Pancreas (tissue), 10 donors: Measurements from ENCODE around the gene SMIM23. TPM values are rescaled to one million over a fixed set of nuclear protein-coding genes. Genes with fewer than 3 reads are reported as not detected.
"Not testable (repeated sequence)": the region's sequence is repeated elsewhere in the genome, so short reads cannot be mapped to it uniquely, and the experiment has no call there.

ENCODE experiments used
- ATAC-seq, 4 donors: fragments of 200-7000 bp; cut with Tn5 transposase; one replicate each; pipeline versions ENCODE4 v1.8.0 to v1.9.1; 2020; ENCODE audit warnings: mild to moderate bottlenecking in 4 of 4, moderate library complexity in 4 of 4
- DNase-seq, 6 donors: peaks; one replicate each; pipeline ENCODE4 v3.0.0-alpha.2; 2020
- FAIRE-seq: peaks from 2 replicates; lab custom pipeline; 2012; peaks lifted over from hg19 to GRCh38; lab: Jason Lieb, UNC
- H3K27ac ChIP-seq, 4 donors: fragments of 200-600 bp; sonication (generic); 1 replicate in 3 of 4; 2 replicates in 1 of 4; pipeline versions ENCODE4 v1.5.0 to v1.8.0; 2020
- H3K27me3 ChIP-seq, 4 donors: fragments of 200-600 bp; one replicate each; pipeline ENCODE4 v1.8.0; 2021
- H3K36me3 ChIP-seq, 3 donors: fragments of 200-600 bp; sonication (generic) in 1 of 3; one replicate each; pipeline versions ENCODE4 v1.5.0 to v1.8.0; 2020 to 2021
- H3K4me1 ChIP-seq, 3 donors: fragments of 200-600 bp; one replicate each; pipeline ENCODE4 v1.8.0; 2021
- H3K4me3 ChIP-seq, 4 donors: fragments of 200-600 bp; sonication (generic) in 2 of 4; one replicate each; pipeline versions ENCODE4 v1.5.0 to v1.8.0; 2020 to 2021
- H3K9me3 ChIP-seq, 4 donors: fragments of 200-600 bp; one replicate each; pipeline ENCODE4 v1.8.0; 2021
- CTCF ChIP-seq, 4 donors: fragments of 200-600 bp; sonication (generic) in 3 of 4; IDR thresholded peaks; one replicate each; pipeline versions ENCODE4 v1.5.0 to v1.8.0; 2021; ENCODE audit warnings: antibody characterized with exemption in 4 of 4
- WGBS, 2 donors: extraction: QIAGEN DNeasy Blood & Tissue Kit; methylation state at CpG; one replicate each; pipeline ENCODE4 v1.1.7; 2013; 5-methylcytosine and 5-hydroxymethylcytosine counted together
- intact Hi-C, 3 donors: fragments of 100-400 bp; cut with DNase I; formaldehyde crosslinking; loops; one replicate each; pipeline versions ENCODE4 v1.11.1 to v1.14.2; 2022
- polyA plus RNA-seq, 2 donors: library from polyadenylated mRNA; stranded (reverse); fragments of 200-250 nt; gene quantifications; one replicate each; pipeline ENCODE4 v1.2.3, GENCODE V29; 2013
- total RNA-seq, 6 donors: library from RNA; stranded (reverse); fragmentation: NEBNext Ultra II Directional in 4 of 6; extraction: Animal tissue kit (Norgen Biotek cat#: 25700) in 4 of 6; gene quantifications; one replicate each; pipeline versions ENCODE4 v1.2.1 to v1.2.4, GENCODE V29; 2021 to 2023
- donor health status: healthy with polysubstance abuse.
- donor health status: DM: no; HTN: no; CAD: no; lungs with moderate emphysema.
- donor health status: DM: no; HTN: no; CAD: no.
- donor health status: control.
- donor health status: control.
- donor health status: Bipolar disorder and iron deficiency.
- donor health status: DM: yes; HTN: yes; CAD: no.
- donor health status: DM: no; HTN: no; CAD: no.
- donor health status: DM: no; HTN: no; CAD: no.
- donor health status: DM: yes; HTN: yes; CAD: no.

The SMIM23 gene
- total and polyA plus RNA-seq, 8 donors, result not detected

GRCh38 chr5:171776770-171777759 is 8.6 kb upstream of the SMIM23 start:
- intact Hi-C loops, result no loop called here
- H3K36me3 ChIP-seq, result no peaks in the 10 kb centered on the region
- H3K9me3 ChIP-seq, result no peaks in the 10 kb centered on the region
- DNase-seq, result no peak
- WGBS, 2 donors, result 62 to 67% methylated on average over 19 of the region's 19 CpGs
- no peak for FAIRE-seq
- H3K4me3 ChIP-seq, result no peak overlapping the region
- H3K4me1 ChIP-seq, result no peaks in the 10 kb centered on the region
- no peak overlapping the region for H3K27ac ChIP-seq
- no peak for ATAC-seq
- H3K27me3 ChIP-seq, result no peaks in the 10 kb centered on the region
- TF ChIP-seq CTCF (IDR thresholded peaks at IDR 0.05), result no peak

GRCh38 chr5:171781744-171782143 is 3.9 kb upstream of the SMIM23 start:
- H3K4me1 ChIP-seq, ATAC-seq, H3K27me3 ChIP-seq, H3K36me3 ChIP-seq, intact Hi-C loops, DNase-seq, H3K9me3 ChIP-seq, H3K27ac ChIP-seq, H3K4me3 ChIP-seq, FAIRE-seq: not testable (repeated sequence)
- WGBS, 2 donors, result 55 to 60% methylated on average over 4 of the region's 4 CpGs

- no peaks in the 10 kb centered on the region for H3K9me3 ChIP-seq
- no peak overlapping the region for H3K4me3 ChIP-seq
- intact Hi-C loops, result no loop called here
- no peak for TF ChIP-seq CTCF (IDR thresholded peaks at IDR 0.05)
- no peaks in the 10 kb centered on the region for H3K36me3 ChIP-seq
- 61 to 78% methylated on average over 18 of the region's 18 CpGs for WGBS, 2 donors
- no peak for FAIRE-seq
- no peaks in the 10 kb centered on the region for H3K27me3 ChIP-seq
- H3K4me1 ChIP-seq, result no peaks in the 10 kb centered on the region
- no peak for ATAC-seq
- no peak overlapping the region for H3K27ac ChIP-seq
- no peak for DNase-seq
Observed at GRCh38 chr5:171782332-171782966, 3.2 kb upstream of the SMIM23 start.

GRCh38 chr5:171783051-171783450 is 2.6 kb upstream of the SMIM23 start:
- ATAC-seq, result no peak
- FAIRE-seq, result no peak
- Histone ChIP-seq H3K27me3 (no peaks in the 10 kb centered on the region), H3K9me3 (no peaks in the 10 kb centered on the region), H3K4me3 (no peak overlapping the region), H3K27ac (no peak overlapping the region), H3K36me3 (no peaks in the 10 kb centered on the region), H3K4me1 (no peaks in the 10 kb centered on the region)
- WGBS, 2 donors, result 73 to 84% methylated on average over 2 of the region's 2 CpGs
- no peak for TF ChIP-seq CTCF (IDR thresholded peaks at IDR 0.05)
- no peak for DNase-seq
- intact Hi-C loops, result no loop called here

GRCh38 chr5:171789353-171789752 is 3.7 kb downstream of the SMIM23 start:
- Histone ChIP-seq H3K27me3 (no peaks in the 10 kb centered on the region), H3K4me3 (no peak overlapping the region), H3K36me3 (no peaks in the 10 kb centered on the region), H3K4me1 (no peaks in the 10 kb centered on the region), H3K27ac (no peak overlapping the region), H3K9me3 (no peaks in the 10 kb centered on the region)
- intact Hi-C loops, result no loop called here
- DNase-seq (no peak), FAIRE-seq (no peak), ATAC-seq (no peak)
- WGBS, 2 donors, result 45 to 55% methylated on average over 1 of the region's 1 CpG
- no peak for TF ChIP-seq CTCF (IDR thresholded peaks at IDR 0.05)
